NCI-H2196 treated with DMSO at 0.1 percent for 48 hours (cell line): Measurements from ENCODE around the gene ANKRD18B.
A peak's percentile ranks its signal among the peaks of the same experiment; 100 is the strongest.
"Not testable (repeated sequence)": the region's sequence is repeated elsewhere in the genome, so short reads cannot be mapped to it uniquely, and the experiment has no call there.

Experiments
- DNase-seq: peaks from one replicate; lab custom pipeline; 2025; ENCODE audit not compliant: unreplicated experiment; lab: John Stamatoyannopoulos, UW

The ANKRD18B gene

GRCh38 chr9:33533958-33534357, 9.9 kb downstream of the ANKRD18B start:
- DNase-seq: not testable (repeated sequence)

DNA sequence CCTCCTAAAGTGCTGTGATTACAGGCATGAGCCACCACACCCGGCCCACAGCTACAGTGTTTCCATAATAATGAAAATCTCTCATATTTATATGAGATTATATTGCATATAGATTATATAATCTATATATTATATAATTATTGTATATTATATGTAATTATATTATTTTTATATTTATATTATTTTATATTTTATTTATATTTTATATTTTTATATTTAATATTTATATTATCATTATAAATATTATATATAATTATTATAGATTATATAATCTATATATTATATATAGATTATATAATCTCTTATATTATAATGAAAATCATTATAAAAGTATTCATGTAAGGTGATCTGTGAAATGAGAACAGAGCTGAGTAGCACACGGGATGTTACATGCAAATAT, 11.5 kb downstream of the ANKRD18B start:
- no peak for DNase-seq

DNA sequence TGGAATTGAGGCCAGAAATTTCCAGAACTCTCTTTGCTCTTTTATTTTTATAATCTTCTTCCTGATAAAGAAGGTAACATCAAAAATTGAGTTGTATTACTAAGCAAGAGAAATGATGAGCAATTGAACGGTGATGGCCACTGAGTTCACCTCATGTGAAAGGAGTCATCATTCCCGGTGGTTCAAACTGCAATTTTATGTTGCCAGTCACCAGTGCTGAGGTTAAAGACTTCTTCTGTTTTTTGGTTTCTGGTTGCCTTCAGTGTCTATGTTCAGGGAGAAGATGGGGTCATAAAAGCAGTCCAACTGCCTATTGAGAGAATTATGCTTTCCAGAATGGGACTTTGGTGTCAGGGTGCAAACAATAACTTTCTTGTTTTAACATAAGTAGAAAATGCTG, 19.4 kb downstream of the ANKRD18B start:
- DNase-seq: not testable (repeated sequence)

DNA sequence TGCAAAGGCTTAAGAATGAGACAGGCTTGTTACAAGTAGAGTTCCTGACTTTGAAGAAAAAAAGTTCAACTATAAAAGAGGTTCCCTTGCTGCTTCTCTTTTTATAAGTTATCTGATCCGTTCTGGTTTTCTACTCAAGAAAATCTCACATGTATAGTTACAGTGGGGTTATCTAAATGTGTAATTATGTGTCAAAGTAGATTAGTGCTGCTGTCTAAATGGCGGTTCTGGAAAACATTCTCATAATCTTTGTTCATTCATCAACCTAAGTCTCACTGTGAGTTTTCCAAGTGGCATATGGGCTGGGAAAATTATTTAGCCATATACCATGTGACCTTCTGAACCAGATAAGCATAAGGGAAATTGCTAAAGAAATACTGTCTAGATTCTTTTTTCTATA, 21.7 kb downstream of the ANKRD18B start:
- DNase-seq: not testable (repeated sequence)

DNA sequence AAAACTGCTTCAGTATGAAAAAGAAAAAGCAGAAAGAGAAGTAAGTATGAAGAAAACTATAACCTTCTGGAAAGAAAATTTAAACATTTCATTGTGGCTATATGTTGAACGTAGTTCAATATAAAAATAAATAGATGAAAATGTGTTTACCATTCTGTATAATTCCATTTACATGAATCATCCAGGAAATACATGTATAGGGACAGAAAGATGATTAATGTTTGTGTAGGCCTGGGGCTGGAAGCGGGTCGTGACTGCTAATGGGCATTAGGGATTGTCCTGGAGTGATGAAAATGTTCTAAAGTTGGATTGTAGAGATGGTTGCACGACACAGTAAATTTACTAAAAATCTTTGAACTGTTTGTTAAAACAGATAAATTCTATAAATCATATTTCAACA, 24.8 kb downstream of the ANKRD18B start:
- DNase-seq: not testable (repeated sequence)

DNA sequence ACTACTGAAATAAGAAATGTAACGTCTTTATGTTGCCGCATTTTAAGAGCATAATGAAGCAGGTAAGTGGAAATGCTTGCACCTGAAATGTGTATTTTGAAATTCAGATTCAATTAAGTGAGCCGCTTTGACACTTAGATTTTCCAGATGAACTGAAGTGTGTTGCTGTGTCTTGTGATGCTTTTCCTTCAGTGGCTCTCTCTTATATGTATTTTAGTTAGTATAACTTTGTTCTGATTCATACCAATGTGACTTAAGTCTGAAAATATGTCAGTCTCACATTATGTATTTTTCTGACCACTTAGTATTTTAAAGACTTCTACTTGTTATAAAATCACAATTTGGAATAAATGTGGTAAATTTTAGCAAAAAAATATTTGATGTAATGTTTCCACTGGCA, 25.4 kb downstream of the ANKRD18B start:
- DNase-seq: not testable (repeated sequence)

- not testable (repeated sequence) for DNase-seq
Observed at GRCh38 chr9:33551183-33551582, 27.1 kb downstream of the ANKRD18B start.

GRCh38 chr9:33552315-33552725, 28.3 kb downstream of the ANKRD18B start:
- not testable (repeated sequence) for DNase-seq

GRCh38 chr9:33560217-33560616, 36.2 kb downstream of the ANKRD18B start:
- DNase-seq: not testable (repeated sequence)

DNA sequence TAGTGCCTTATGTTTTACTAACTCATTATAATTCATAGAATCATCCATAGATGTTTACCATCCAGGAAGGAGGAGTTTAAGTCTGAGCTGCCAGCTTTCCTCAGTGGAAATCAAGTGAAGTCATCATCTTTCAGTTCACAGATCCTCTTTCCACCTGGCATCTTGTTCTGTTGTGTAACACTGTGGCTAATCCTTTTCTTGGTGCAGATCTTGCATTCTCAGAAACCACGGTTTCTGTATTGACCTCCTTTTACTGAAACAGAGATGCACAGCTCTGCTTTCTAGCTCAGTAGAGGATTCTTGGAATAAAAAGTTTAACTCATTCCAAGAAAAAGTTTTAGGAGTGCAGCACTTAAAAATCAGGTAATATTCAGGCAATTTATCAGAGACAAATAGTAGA, 38.1 kb downstream of the ANKRD18B start:
- not testable (repeated sequence) for DNase-seq

DNA sequence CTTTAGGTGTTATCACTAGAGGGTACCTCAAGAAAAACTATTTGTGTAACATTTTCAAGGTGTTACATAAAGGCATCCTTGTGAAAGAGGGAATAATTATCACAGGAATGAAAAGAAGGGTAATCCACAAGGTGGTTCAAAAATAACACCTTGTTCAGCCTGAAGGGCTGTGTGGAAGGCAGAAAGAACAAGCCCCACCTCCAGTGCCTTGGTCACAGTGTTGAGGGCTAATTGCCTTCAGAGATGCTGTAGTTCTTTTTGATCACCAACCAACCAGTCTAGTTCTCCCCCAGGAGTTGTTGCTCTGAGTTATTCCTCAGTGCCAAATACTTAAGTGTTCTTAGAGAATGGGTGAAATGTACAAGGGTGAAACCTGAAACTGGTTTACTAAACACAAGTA, 43.7 kb downstream of the ANKRD18B start:
- DNase-seq: not testable (repeated sequence)

GRCh38 chr9:33577786-33578185, 53.7 kb downstream of the ANKRD18B start:
- DNase-seq: not testable (repeated sequence)

- DNase-seq: not testable (repeated sequence)
Observed at GRCh38 chr9:33579996-33580395, 55.9 kb downstream of the ANKRD18B start.

GRCh38 chr9:33582686-33583085, 58.6 kb downstream of the ANKRD18B start:
- not testable (repeated sequence) for DNase-seq

DNA sequence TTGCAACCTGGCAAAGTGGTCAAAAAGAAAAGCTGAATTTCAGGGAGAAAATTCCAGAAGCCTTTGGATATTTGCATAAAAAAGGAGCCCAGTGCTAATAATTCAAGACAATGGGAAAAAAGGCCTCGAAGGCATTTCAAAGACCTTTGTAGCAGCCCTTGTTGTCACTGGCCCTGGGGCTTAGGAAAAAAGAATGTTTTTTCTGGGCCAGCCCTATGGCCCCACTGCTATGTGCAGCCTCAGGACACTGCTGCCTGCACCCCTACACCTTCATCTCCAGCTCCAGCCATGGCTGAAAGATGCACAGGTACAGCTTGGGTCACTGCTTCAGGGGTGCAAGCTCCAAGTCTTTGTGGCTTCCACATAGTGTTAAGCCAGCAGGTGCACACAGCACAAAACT, 62.1 kb downstream of the ANKRD18B start:
- not testable (repeated sequence) for DNase-seq

DNA sequence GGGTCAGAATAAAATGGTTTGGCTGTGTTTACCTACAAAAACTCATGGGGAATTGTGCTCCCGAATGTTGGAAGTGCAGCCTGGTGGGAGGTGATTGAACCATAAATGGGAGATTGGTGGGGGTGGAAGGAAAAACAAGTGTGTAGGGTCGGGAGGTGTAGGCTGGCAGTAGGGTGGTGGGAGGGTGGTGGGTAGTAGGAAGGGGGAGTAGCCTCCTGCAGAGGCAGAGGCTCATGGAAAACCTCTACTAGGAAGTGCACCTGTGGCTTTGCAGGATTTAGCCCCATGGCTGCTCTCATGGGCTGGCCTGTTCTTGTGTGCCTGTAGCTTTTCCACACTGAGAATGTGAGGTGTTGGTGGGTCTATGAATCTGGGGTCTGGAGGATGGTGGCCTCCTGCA, 63.7 kb downstream of the ANKRD18B start:
- not testable (repeated sequence) for DNase-seq

- not testable (repeated sequence) for DNase-seq
Observed at GRCh38 chr9:33588876-33589275, 64.8 kb downstream of the ANKRD18B start.

DNA sequence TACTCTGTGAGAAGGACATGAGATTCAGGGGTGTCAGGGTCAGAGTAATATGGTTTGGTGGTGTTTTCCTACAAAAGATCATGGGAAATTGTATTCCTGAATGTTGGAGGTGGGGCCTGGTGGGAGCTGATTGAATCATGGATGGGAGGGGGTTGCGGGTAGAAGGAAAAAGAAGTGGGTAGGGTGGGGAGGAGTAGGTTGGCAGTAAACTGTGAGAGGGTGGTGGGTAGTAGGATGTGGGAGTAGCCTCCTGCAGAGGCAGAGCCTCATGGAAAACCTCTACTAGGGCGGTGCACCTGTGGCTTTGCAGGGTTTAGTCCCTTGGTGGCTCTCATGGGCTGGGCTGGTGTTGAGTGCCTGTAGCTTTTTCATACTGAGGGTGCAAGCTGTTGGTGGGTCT, 66.8 kb downstream of the ANKRD18B start:
- DNase-seq: not testable (repeated sequence)

- not testable (repeated sequence) for DNase-seq
Observed at GRCh38 chr9:33596974-33597373, 72.9 kb downstream of the ANKRD18B start.

- DNase-seq: not testable (repeated sequence)
Observed at GRCh38 chr9:33597386-33597785, 73.3 kb downstream of the ANKRD18B start.

DNA sequence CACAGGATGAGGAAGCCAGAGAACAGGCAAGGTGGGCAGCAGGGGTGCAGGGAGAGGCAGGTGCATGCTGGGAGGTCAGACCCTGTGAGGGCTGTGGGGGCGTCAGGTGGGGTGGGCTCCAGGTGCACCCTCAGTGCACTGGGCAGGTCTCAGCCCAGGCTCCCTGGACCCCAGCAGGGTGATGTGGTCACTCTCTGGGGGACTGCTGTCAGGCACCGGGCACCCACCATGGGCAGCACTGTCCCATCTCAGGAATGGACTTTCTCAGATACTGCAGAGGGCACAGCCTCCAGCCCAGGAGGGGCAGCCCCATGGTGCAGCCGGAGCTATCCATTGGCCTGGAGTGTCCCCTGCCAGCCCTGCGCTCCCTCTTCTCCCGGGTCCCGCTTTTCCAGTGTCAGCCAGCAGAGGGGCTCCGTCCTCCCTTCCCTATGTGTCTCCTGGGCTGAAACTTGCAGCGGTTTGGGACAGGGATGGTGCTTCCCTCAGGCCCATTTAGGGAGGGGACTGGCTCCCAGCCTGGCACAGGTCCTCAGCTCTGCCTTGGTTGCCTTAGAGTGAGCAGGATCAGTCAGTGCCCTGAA, 74.8 kb downstream of the ANKRD18B start:
- DNase-seq: not testable (repeated sequence)

GRCh38 chr9:33600911-33601310, 76.9 kb downstream of the ANKRD18B start:
- DNase-seq: not testable (repeated sequence)

- peak; percentile 21 for DNase-seq
Observed at GRCh38 chr9:33604249-33604648, 80.2 kb downstream of the ANKRD18B start.
